ENCODE measurements around the gene SF3B3. TPM values are rescaled to one million over a fixed set of nuclear protein-coding genes. Genes with fewer than 3 reads are reported as not detected.

Gene SF3B3
- total RNA-seq, 4 donors from 2014 or later = 138 to 233 (median 143) TPM

GRCh38 chr16:70574595-70575271 is 51.1 kb downstream of the SF3B3 start:
- 81 to 87% methylated on average over 8 of the region's 8 CpGs for whole genome bisulfite sequencing, 2 donors
- TF ChIP-seq POLR2A (IDR thresholded peaks at IDR 0.05) (no peak), CTCF (IDR thresholded peaks at IDR 0.05) (no peak)
- intact Hi-C loops (cut with DNase I; ENCODE audit: low total_unique reads) = no loop called here
- peak in 1 of 2 donors; percentile 8 for DNase-seq (ENCODE audit: low spot score in 2 of 2)
- no peak overlapping the region for H3K4me3 ChIP-seq (ENCODE audit: low read depth, poor library complexity, severe bottlenecking)

- H3K4me3 ChIP-seq (ENCODE audit: low read depth, poor library complexity, severe bottlenecking) = no peak overlapping the region
- intact Hi-C loops (cut with DNase I; ENCODE audit: low total_unique reads) = no loop called here
- TF ChIP-seq POLR2A (IDR thresholded peaks at IDR 0.05) (no peak), CTCF (IDR thresholded peaks at IDR 0.05) (no peak)
- 91 to 93% methylated on average over 7 of the region's 7 CpGs for WGBS, 2 donors
- peak in 1 of 2 donors; percentile 50 for DNase-seq (ENCODE audit: low spot score in 2 of 2)
These were observed 51.8 kb downstream of the SF3B3 start for GRCh38 chr16:70575376-70575775.

- no peak overlapping the region for H3K4me3 ChIP-seq (ENCODE audit: low read depth, poor library complexity, severe bottlenecking)
- TF ChIP-seq POLR2A (IDR thresholded peaks at IDR 0.05) = no peak
- no peak for TF ChIP-seq CTCF (IDR thresholded peaks at IDR 0.05)
- intact Hi-C loops (cut with DNase I; ENCODE audit: low total_unique reads) = no loop called here
- DNase-seq (ENCODE audit: low spot score in 2 of 2) = peak in 1 of 2 donors; percentile 71
- 47 to 56% methylated on average over 10 of the region's 10 CpGs for WGBS, 2 donors
These were observed 53.0 kb downstream of the SF3B3 start for GRCh38 chr16:70576431-70577255.

GRCh38 chr16:70577256-70577698 is 53.7 kb downstream of the SF3B3 start:
- H3K4me3 ChIP-seq (ENCODE audit: low read depth, poor library complexity, severe bottlenecking) = no peak overlapping the region
- TF ChIP-seq CTCF (IDR thresholded peaks at IDR 0.05) (no peak), POLR2A (IDR thresholded peaks at IDR 0.05) (no peak)
- WGBS, 2 donors = 56 to 73% methylated on average over 8 to 9 of the region's 9 CpGs
- DNase-seq (ENCODE audit: low spot score in 2 of 2) = peak in 1 of 2 donors; percentile 82
- intact Hi-C loops (cut with DNase I; ENCODE audit: low total_unique reads) = no loop called here

- WGBS, 2 donors = 88 to 95% methylated on average over 3 of the region's 3 CpGs
- no peak overlapping the region for H3K4me3 ChIP-seq (ENCODE audit: low read depth, poor library complexity, severe bottlenecking)
- intact Hi-C loops (cut with DNase I; ENCODE audit: low total_unique reads) = no loop called here
- peak in 1 of 2 donors; percentile 29 for DNase-seq (ENCODE audit: low spot score in 2 of 2)
- TF ChIP-seq POLR2A (IDR thresholded peaks at IDR 0.05) (no peak), CTCF (IDR thresholded peaks at IDR 0.05) (no peak)
These were observed 54.4 kb downstream of the SF3B3 start for GRCh38 chr16:70578035-70578434.
